Gastrocnemius medialis (tissue), 4 donors: ENCODE measurements around the gene LAMA2. TPM values are rescaled to one million over a fixed set of nuclear protein-coding genes. Genes with fewer than 3 reads are reported as not detected.

ENCODE experiments used
- ATAC-seq, 2 donors: fragments of 150-250 bp; one replicate each; pipeline ENCODE4 v1.9.1; 2016
- DNase-seq, 2 donors: peaks; one replicate each; pipeline ENCODE4 v3.0.0-alpha.2; 2019
- H3K27ac ChIP-seq, 4 donors: fragments of 200-600 bp; sonication (generic); 1 replicate in 1 of 4; 2 replicates in 3 of 4; pipeline ENCODE4 v1.5.1; 2016 to 2018; ENCODE audit warnings: mild to moderate bottlenecking in 2 of 4, moderate library complexity in 1 of 4
- H3K27me3 ChIP-seq, 3 donors: fragments of 200-600 bp; sonication (generic) in 2 of 3; 1 replicate in 1 of 3; 2 replicates in 2 of 3; pipeline versions ENCODE4 v1.5.1 to v1.6.0; 2016 to 2019; ENCODE audit warnings: mild to moderate bottlenecking in 1 of 3, moderate library complexity in 1 of 3
- H3K36me3 ChIP-seq, 2 donors: fragments of 200-600 bp; sonication (generic) in 1 of 2; one replicate each; pipeline ENCODE4 v1.5.1; 2017 to 2018
- H3K4me1 ChIP-seq, 2 donors: fragments of 200-600 bp; sonication (generic) in 1 of 2; one replicate each; pipeline ENCODE4 v1.5.1; 2016 to 2017; ENCODE audit warnings: mild to moderate bottlenecking in 2 of 2
- H3K4me3 ChIP-seq, 4 donors: fragments of 200-600 bp; sonication (generic) in 3 of 4; 1 replicate in 1 of 4; 2 replicates in 3 of 4; pipeline ENCODE4 v1.5.1; 2016 to 2019; ENCODE audit warnings: mild to moderate bottlenecking in 2 of 4
- H3K9me3 ChIP-seq, 3 donors: fragments of 200-600 bp; sonication (generic) in 2 of 3; 1 replicate in 1 of 3; 2 replicates in 2 of 3; pipeline ENCODE4 v1.5.1; 2016 to 2019
- CTCF ChIP-seq, 5 experiments: fragments of 450-650 bp in 3 of 5; fragments of 200-600 bp in 2 of 5; sonication (generic) in 2 of 5; IDR thresholded peaks in 4 of 5; conservative IDR thresholded peaks in 1 of 5; 1 replicate in 4 of 5; 2 replicates in 1 of 5; pipeline ENCODE4 v1.5.1; 2016 to 2019; ENCODE audit warnings: antibody characterized with exemption in 5 of 5, mild to moderate bottlenecking in 3 of 5, moderate library complexity in 3 of 5
- POLR2A ChIP-seq, 2 donors: fragments of 450-650 bp; IDR thresholded peaks; one replicate each; pipeline ENCODE4 v1.6.1; 2017; ENCODE audit warnings: antibody characterized with exemption in 2 of 2, mild to moderate bottlenecking in 2 of 2, moderate library complexity in 2 of 2
- in situ Hi-C, 4 donors: fragments of 200-750 bp; cut with MboI; loops; one replicate each; pipeline versions ENCODE4 v1.15.0 to v1.8.0; 2017; ENCODE audit warnings: low sequenced_read_pairs in 4 of 4
- intact Hi-C: fragments of 100-400 bp; cut with DNase I; formaldehyde crosslinking; loops from one replicate; pipeline ENCODE4 v1.15.1; 2023; ENCODE audit warnings: low total_unique reads
- total RNA-seq, 4 donors: library from RNA; depleted of rRNA; stranded (reverse); fragments of >200 nt; gene quantifications; one replicate each; pipeline versions ENCODE4 v1.1.0 to v1.2.3, GENCODE V29; 2016

The LAMA2 gene
- total RNA-seq, 4 donors from 2014 or later, result 52.9 to 113 (median 71.3) TPM

GRCh38 chr6:129486327-129486726 lies 603.4 kb downstream of the LAMA2 start:
- in situ Hi-C loops, result loop anchor here in 2 of 4 donors (25.0 kb wide), 1 partner anchor 251 kb away; no protein-coding TSS in a partner anchor
- ATAC-seq (no peak), DNase-seq (no peak)
- Histone ChIP-seq H3K27me3 (no peaks in the 10 kb centered on the region), H3K9me3 (no peaks in the 10 kb centered on the region), H3K4me3 (no peak overlapping the region), H3K36me3 (no peaks in the 10 kb centered on the region), H3K27ac (no peak overlapping the region), H3K4me1 (peaks cover 20 to 29% of the 10 kb centered on the region in 2 donors)
- TF ChIP-seq CTCF (IDR thresholded peaks at IDR 0.05 in 4 of 5, conservative IDR thresholded peaks at IDR 0.05 in 1 of 5) (no peak), POLR2A (IDR thresholded peaks at IDR 0.05) (no peak)
- intact Hi-C loops, result no loop called here

GRCh38 chr6:129488313-129488712 lies 605.4 kb downstream of the LAMA2 start:
- TF ChIP-seq POLR2A (IDR thresholded peaks at IDR 0.05) (no peak), CTCF (IDR thresholded peaks at IDR 0.05 in 4 of 5, conservative IDR thresholded peaks at IDR 0.05 in 1 of 5) (no peak)
- Histone ChIP-seq H3K4me1 (peaks cover 23 to 34% of the 10 kb centered on the region in 2 donors), H3K4me3 (no peak overlapping the region), H3K36me3 (peaks cover 0 to 1% of the 10 kb centered on the region in 2 donors), H3K27me3 (no peaks in the 10 kb centered on the region), H3K9me3 (no peaks in the 10 kb centered on the region), H3K27ac (no peak overlapping the region)
- intact Hi-C loops (no loop called here), in situ Hi-C loops (loop anchor here in 2 of 4 donors (25.0 kb wide), 1 partner anchor 249 kb away; no protein-coding TSS in a partner anchor)
- ATAC-seq (no peak), DNase-seq (no peak)

- peaks cover 23 to 34% of the 10 kb centered on the region in 2 donors for H3K4me1 ChIP-seq
- intact Hi-C loops, result no loop called here
- DNase-seq, result no peak
- peaks cover 0 to 7% of the 10 kb centered on the region in 2 donors for H3K36me3 ChIP-seq
- H3K4me3 ChIP-seq, result no peak overlapping the region
- no peaks in the 10 kb centered on the region for H3K9me3 ChIP-seq
- no peak for ATAC-seq
- peak overlapping the region; percentile 71 to 83 (median 80) for H3K27ac ChIP-seq
- TF ChIP-seq CTCF (IDR thresholded peaks at IDR 0.05 in 4 of 5, conservative IDR thresholded peaks at IDR 0.05 in 1 of 5) (no peak), POLR2A (IDR thresholded peaks at IDR 0.05) (no peak)
- in situ Hi-C loops, result loop anchor here in 2 of 4 donors (25.0 kb wide), 1 partner anchor 248 kb away; no protein-coding TSS in a partner anchor
- no peaks in the 10 kb centered on the region for H3K27me3 ChIP-seq
Observed at GRCh38 chr6:129489215-129489765, 606.4 kb downstream of the LAMA2 start.

- no peak for DNase-seq
- Histone ChIP-seq H3K27ac (peak overlapping the region; percentile 71 to 83 (median 80)), H3K36me3 (peaks cover 0 to 7% of the 10 kb centered on the region in 2 donors), H3K4me1 (peaks cover 23 to 34% of the 10 kb centered on the region in 2 donors), H3K9me3 (no peaks in the 10 kb centered on the region), H3K4me3 (peak overlapping the region; percentile 0 to 38 (median 24)), H3K27me3 (no peaks in the 10 kb centered on the region)
- intact Hi-C loops, result loop anchor here (5.0 to 10.0 kb wide), 2 partner anchors 534 to 998 kb away; no protein-coding TSS in a partner anchor
- peak; percentile 88 to 93 for ATAC-seq
- TF ChIP-seq CTCF (IDR thresholded peaks at IDR 0.05 in 4 of 5, conservative IDR thresholded peaks at IDR 0.05 in 1 of 5), result no peak
- TF ChIP-seq POLR2A (IDR thresholded peaks at IDR 0.05), result peak; percentile 30 to 52
- in situ Hi-C loops, result loop anchor here in 2 of 4 donors (25.0 kb wide), 1 partner anchor 247 kb away; no protein-coding TSS in a partner anchor
Observed at GRCh38 chr6:129490521-129491255, 607.8 kb downstream of the LAMA2 start.
